SK-N-MC (cell line): ENCODE results near the gene CFAP61.

Experiments
- EZH2 ChIP-seq: fragments of 200-600 bp; sonication (generic); IDR thresholded peaks from one replicate; pipeline ENCODE4 v1.6.1; 2017; ENCODE audit warnings: antibody characterized with exemption
- FOXP2 ChIP-seq: optimal IDR thresholded peaks from 2 replicates; pipeline ENCODE3; 2011; ENCODE audit warnings: mild to moderate bottlenecking, moderate library complexity; ENCODE audit not compliant: insufficient read depth; ENCODE audit errors: extremely low read length, control extremely low read depth
- POLR2AphosphoS5 ChIP-seq: IDR thresholded peaks from 2 replicates; pipeline ENCODE4 v1.6.1; 2012; ENCODE audit warnings: mild to moderate bottlenecking, low read depth, low read length, borderline replicate concordance

- TF ChIP-seq FOXP2 (no peak), EZH2 (no peak), POLR2AphosphoS5 (no peak)
Measured at GRCh38 chr20:20037960-20038359, 14.4 kb upstream of the CFAP61 start.
